ENCODE results near the gene OPRD1. TPM values are rescaled to one million over a fixed set of nuclear protein-coding genes. Genes with fewer than 3 reads are reported as not detected.

The OPRD1 gene
- total and polyA plus RNA-seq, 2 of the 4 experiments (the other 2 are of a cell fraction) = under 0.01 TPM; not detected in 1

- in situ Hi-C loops (cut with MboI; ENCODE audit: low sequenced_read_pairs) = no loop called here
- BruUV-seq (replicated peaks) = no TSS peak
Measured at GRCh38 chr1:28886731-28887418, 74.9 kb downstream of the OPRD1 start.

More at GRCh38 chr1:28886731-28887418, 74.9 kb downstream of the OPRD1 start:
- no peak overlapping the region for H3K18ac ChIP-seq (ENCODE audit: low read depth, low read length)
- H3K23ac ChIP-seq (ENCODE audit: low read depth, low read length) = peak overlapping the region; percentile 75; the same call in 1 of the 2 replicates
- POLR2A ChIA-PET (ENCODE audit: unreplicated experiment) = no interaction called here
- peaks cover 8% of the 10 kb centered on the region for H3K27me3 ChIP-seq (ENCODE audit: control insufficient read depth, insufficient read depth, low read length)
- H2BK20ac ChIP-seq (ENCODE audit: low read depth, low read length) = no peak overlapping the region; the same call in 1 of the 2 replicates
- H2BK15ac ChIP-seq (ENCODE audit: low read depth, low read length) = peak overlapping the region; percentile 29; the same call in 2 of the 3 replicates
- peak; percentile 67; the same call in 1 of the 2 replicates for TF ChIP-seq MAZ (IDR thresholded peaks at IDR 0.05; ENCODE audit: borderline replicate concordance, low read depth, low read length)
- TF ChIP-seq USF2 (IDR thresholded peaks at IDR 0.05; ENCODE audit: low read depth, low read length) = peak; percentile 77
- peak; percentile 86 for TF ChIP-seq CEBPB (IDR thresholded peaks at IDR 0.05; ENCODE audit: low read depth, low read length)
- TF ChIP-seq BHLHE40 (IDR thresholded peaks at IDR 0.05; ENCODE audit: low read depth, low read length) = no peak
- peak overlapping the region; percentile 36 for H4K5ac ChIP-seq (ENCODE audit: low read depth, low read length)
- CTCF ChIA-PET = interaction anchor here (1.1 kb wide), 1 partner anchor 10 kb away, joined by 3 read pairs; no protein-coding TSS in a partner anchor
- peak overlapping the region; percentile 74 for H3K9ac ChIP-seq (ENCODE audit: low read depth, low read length)
- dilution Hi-C loops (cut with HindIII; ENCODE audit: low sequenced_read_pairs, unreplicated experiment) (no loop called here), intact Hi-C loops (cut with micrococcal nuclease) (loop anchor here (2.0 kb wide), 2 partner anchors 86 to 1822 kb away; no protein-coding TSS in a partner anchor)
- no peak overlapping the region for H4K91ac ChIP-seq (ENCODE audit: insufficient read depth, low read depth, low read length)
- H2AK9ac ChIP-seq (replicated peaks; ENCODE audit: low read depth, low read length, poor library complexity) = peak overlapping the region; percentile 60
- DNase-seq = peak; percentile 48
- no peak overlapping the region for H2AK5ac ChIP-seq (ENCODE audit: low read depth, low read length)
- no peak overlapping the region for H2BK120ac ChIP-seq (ENCODE audit: low read depth, low read length)
- no peaks in the 10 kb centered on the region for H3K9me3 ChIP-seq (ENCODE audit: control insufficient read depth, insufficient read depth, low read length)
- H3K9me1 ChIP-seq (ENCODE audit: insufficient read depth, low read length) = peaks cover 10% of the 10 kb centered on the region; the same call in 1 of the 2 replicates
- no peak overlapping the region; the same call in 1 of the 2 replicates for H3K27ac ChIP-seq (ENCODE audit: insufficient read depth, low read length)
- H2BK5ac ChIP-seq (ENCODE audit: low read depth, low read length, poor library complexity, severe bottlenecking) = no peak overlapping the region
- peak overlapping the region; percentile 65 for H3K4me3 ChIP-seq (ENCODE audit: insufficient read depth, low read depth, low read length)
- H4K8ac ChIP-seq (ENCODE audit: low read depth in 2 of 2, low read length in 2 of 2) = peak overlapping the region in 1 of 2 experiments; percentile 45; a peak in 1 of 4 replicates
- H2AFZ ChIP-seq (replicated peaks; ENCODE audit: low read length, poor library complexity) = peak overlapping the region; percentile 96
- peaks cover 11% of the 10 kb centered on the region for H3K4me1 ChIP-seq (ENCODE audit: control insufficient read depth, insufficient read depth, low read length)
- ATAC-seq (ENCODE audit: low read depth) = peak; percentile 83
- no peaks in the 10 kb centered on the region for H3K36me3 ChIP-seq (ENCODE audit: control insufficient read depth, insufficient read depth, low read length)
- H3K4me2 ChIP-seq (ENCODE audit: low read depth, low read length) = peak overlapping the region; percentile 94
- WGBS, 2 experiments (ENCODE audit: extremely low coverage in 2 of 2, insufficient read length in 1 of 2) = 1% methylated on average over 13 of the region's 43 CpGs; no CpG with 5 or more reads in 1 of the 2 experiments
- H3K56ac ChIP-seq (ENCODE audit: extremely low read depth, insufficient read depth, low read length) = no peak overlapping the region
- 0 out of 2 replicates have a peak overlapping the region, but pooled peaks have one; percentile 62 for H3K14ac ChIP-seq (replicated peaks; ENCODE audit: low read depth, low read length)
- H3K4ac ChIP-seq (ENCODE audit: low read depth, low read length) = no peak overlapping the region
- no peaks in the 10 kb centered on the region for H3K79me1 ChIP-seq (ENCODE audit: low read depth in 1 of 2, low read length in 2 of 2)
- H4K20me1 ChIP-seq (ENCODE audit: insufficient read depth, low read length) = no peaks in the 10 kb centered on the region
